HepG2 (cell line): ENCODE measurements around the gene PTK7. TPM values are rescaled to one million over a fixed set of nuclear protein-coding genes. Genes with fewer than 3 reads are reported as not detected.

Source experiments
- BRCA1 ChIP-seq: sonication (generic); formaldehyde crosslinking; IDR thresholded peaks from 2 replicates; pipeline ENCODE4 v1.4.0; 2020; ENCODE audit warnings: missing genetic modification reagents
- MTA3 ChIP-seq: sonication (generic); formaldehyde crosslinking; IDR thresholded peaks from 2 replicates; pipeline ENCODE4 v1.4.0; 2020; ENCODE audit warnings: missing genetic modification reagents
- MTF1 ChIP-seq: sonication (generic); formaldehyde crosslinking; IDR thresholded peaks from 2 replicates; pipeline ENCODE4 v1.5.0; 2020; ENCODE audit warnings: missing genetic modification reagents
- NFYB ChIP-seq: sonication (generic); formaldehyde crosslinking; IDR thresholded peaks from 2 replicates; pipeline ENCODE4 v1.4.0; 2020; ENCODE audit warnings: missing genetic modification reagents
- PAF1 ChIP-seq: IDR thresholded peaks from 2 replicates; pipeline ENCODE4 v1.6.1; 2016; ENCODE audit warnings: missing genetic modification reagents, missing compliant biosample characterization
- PCBP1 ChIP-seq: fragments of 200-400 bp; formaldehyde crosslinking; IDR thresholded peaks from 2 replicates; pipeline ENCODE4 v1.6.1; 2017; ENCODE audit warnings: mild to moderate bottlenecking, low read depth, low read length, borderline replicate concordance
- SIN3A ChIP-seq: IDR thresholded peaks from 2 replicates; pipeline ENCODE4 v1.6.1; 2011; ENCODE audit warnings: low read depth, mild to moderate bottlenecking, control low read depth, low read length, borderline replicate concordance
- ZFP62 ChIP-seq: sonication (generic); formaldehyde crosslinking; IDR thresholded peaks from 2 replicates; pipeline ENCODE4 v1.4.0; 2020; ENCODE audit warnings: missing genetic modification reagents
- ZFX ChIP-seq: sonication (generic); formaldehyde crosslinking; IDR thresholded peaks from 2 replicates; pipeline ENCODE4 v1.4.0; 2020; ENCODE audit warnings: mild to moderate bottlenecking, low read depth, missing genetic modification reagents, moderate library complexity
- ZNF20 ChIP-seq: sonication (generic); formaldehyde crosslinking; IDR thresholded peaks from 2 replicates; pipeline ENCODE4 v1.4.0; 2020; ENCODE audit warnings: mild to moderate bottlenecking, moderate library complexity, missing genetic modification reagents
- ZNF496 ChIP-seq: sonication (generic); formaldehyde crosslinking; IDR thresholded peaks from 2 replicates; pipeline ENCODE4 v1.8.1; 2023; ENCODE audit warnings: mild to moderate bottlenecking, moderate library complexity, missing genetic modification reagents; ENCODE audit not compliant: insufficient replicate concordance
- ZNF530 ChIP-seq: sonication (generic); formaldehyde crosslinking; IDR thresholded peaks from 2 replicates; pipeline ENCODE4 v1.5.0; 2020; ENCODE audit warnings: low read depth, mild to moderate bottlenecking, missing genetic modification reagents
- ZNF614 ChIP-seq: IDR thresholded peaks from 2 replicates; pipeline ENCODE4 v1.6.1; 2018; ENCODE audit warnings: missing biosample characterization, missing genetic modification reagents, inconsistent platforms, borderline replicate concordance
- ZSCAN9 ChIP-seq: IDR thresholded peaks from 2 replicates; pipeline ENCODE4 v1.6.1; 2016; ENCODE audit warnings: borderline replicate concordance
- polyA plus RNA-seq, 8 experiments: library from polyadenylated mRNA; depleted of rRNA in 3 of 8; stranded (reverse) in 7 of 8; unstranded in 1 of 8; fragments of >200 nt; fragmentation: Illumina TruSeq in 4 of 8; extraction: Trizol in 4 of 8; gene quantifications; 2 replicates each; pipeline versions ENCODE4 v1.2.1 to v1.2.3, GENCODE V29; 2011 to 2016; ENCODE audit warnings: low read depth in 4 of 8, missing spikeins in 1 of 8, mixed read lengths in 1 of 8; ENCODE audit not compliant: insufficient read depth in 1 of 8
- total RNA-seq, 5 experiments: library from RNA; depleted of rRNA; stranded (reverse); fragments of >200 nt; fragmentation: Illumina TruSeq; extraction: Trizol; gene quantifications; 2 replicates each; pipeline ENCODE4 v1.2.3, GENCODE V29; 2016; ENCODE audit warnings: low read depth in 1 of 5
- TF ChIP-seq, protein P1 (sequence below): sonication (generic); formaldehyde crosslinking; IDR thresholded peaks from 2 replicates; pipeline ENCODE4 v1.5.0; 2020; ENCODE audit warnings: mild to moderate bottlenecking, missing genetic modification reagents
- TF ChIP-seq, protein P2 (sequence below): sonication (generic); formaldehyde crosslinking; IDR thresholded peaks from 2 replicates; pipeline ENCODE4 v1.4.0; 2020; ENCODE audit warnings: missing genetic modification reagents, borderline replicate concordance
- TF ChIP-seq, protein P3 (sequence below): sonication (generic); formaldehyde crosslinking; IDR thresholded peaks from 2 replicates; pipeline ENCODE4 v1.8.1; 2023; ENCODE audit warnings: mild to moderate bottlenecking, missing genetic modification reagents

Gene PTK7
- total and polyA plus RNA-seq, 2 of the 13 experiments (the other 11 are each of a cell fraction or from before 2014, with no cell fraction given) = 98.5 to 99.8 TPM

DNA sequence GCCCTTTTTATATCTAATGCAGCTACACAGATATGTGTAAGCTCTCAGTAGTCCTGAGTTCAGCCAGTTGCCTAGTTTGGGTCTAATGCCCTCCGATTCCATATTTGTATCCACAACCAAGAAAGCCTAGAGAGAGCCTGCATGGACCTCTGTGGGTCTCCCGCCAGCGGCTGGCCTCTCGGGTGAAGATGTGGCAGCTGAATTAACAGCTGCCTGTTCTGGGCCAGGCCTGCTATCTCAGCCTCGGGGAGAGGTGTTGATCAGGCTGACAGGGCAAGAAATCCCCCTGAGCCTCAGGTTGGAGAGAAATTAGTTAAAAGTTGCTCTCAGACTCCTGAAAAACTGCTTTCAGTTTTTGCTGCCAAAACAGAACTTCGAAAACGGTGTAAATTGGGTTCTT, 19.8 kb downstream of the PTK7 start (continued):
- TF ChIP-seq, protein P1, sequence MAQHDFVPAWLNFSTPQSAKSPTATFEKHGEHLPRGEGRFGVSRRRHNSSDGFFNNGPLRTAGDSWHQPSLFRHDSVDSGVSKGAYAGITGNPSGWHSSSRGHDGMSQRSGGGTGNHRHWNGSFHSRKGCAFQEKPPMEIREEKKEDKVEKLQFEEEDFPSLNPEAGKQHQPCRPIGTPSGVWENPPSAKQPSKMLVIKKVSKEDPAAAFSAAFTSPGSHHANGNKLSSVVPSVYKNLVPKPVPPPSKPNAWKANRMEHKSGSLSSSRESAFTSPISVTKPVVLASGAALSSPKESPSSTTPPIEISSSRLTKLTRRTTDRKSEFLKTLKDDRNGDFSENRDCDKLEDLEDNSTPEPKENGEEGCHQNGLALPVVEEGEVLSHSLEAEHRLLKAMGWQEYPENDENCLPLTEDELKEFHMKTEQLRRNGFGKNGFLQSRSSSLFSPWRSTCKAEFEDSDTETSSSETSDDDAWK (CRISPR knock-in tag) = no peak
- TF ChIP-seq, protein P2, sequence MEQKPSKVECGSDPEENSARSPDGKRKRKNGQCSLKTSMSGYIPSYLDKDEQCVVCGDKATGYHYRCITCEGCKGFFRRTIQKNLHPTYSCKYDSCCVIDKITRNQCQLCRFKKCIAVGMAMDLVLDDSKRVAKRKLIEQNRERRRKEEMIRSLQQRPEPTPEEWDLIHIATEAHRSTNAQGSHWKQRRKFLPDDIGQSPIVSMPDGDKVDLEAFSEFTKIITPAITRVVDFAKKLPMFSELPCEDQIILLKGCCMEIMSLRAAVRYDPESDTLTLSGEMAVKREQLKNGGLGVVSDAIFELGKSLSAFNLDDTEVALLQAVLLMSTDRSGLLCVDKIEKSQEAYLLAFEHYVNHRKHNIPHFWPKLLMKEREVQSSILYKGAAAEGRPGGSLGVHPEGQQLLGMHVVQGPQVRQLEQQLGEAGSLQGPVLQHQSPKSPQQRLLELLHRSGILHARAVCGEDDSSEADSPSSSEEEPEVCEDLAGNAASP = no peak
- TF ChIP-seq SIN3A (0 out of 2 replicates have a peak, but pooled peaks have one; percentile 3), ZSCAN9 (CRISPR knock-in tag) (no peak), NFYB (CRISPR knock-in tag) (no peak), MTF1 (CRISPR knock-in tag) (no peak), ZNF496 (CRISPR knock-in tag) (no peak), ZNF20 (no peak), ZNF614 (no peak), MTA3 (CRISPR knock-in tag) (no peak), PCBP1 (no peak), ZNF530 (CRISPR knock-in tag) (no peak), PAF1 (no peak), ZFX (CRISPR knock-in tag) (peak; percentile 2; the same call in 1 of the 2 replicates), ZFP62 (CRISPR knock-in tag) (no peak), BRCA1 (CRISPR knock-in tag) (no peak)
- TF ChIP-seq, protein P3, sequence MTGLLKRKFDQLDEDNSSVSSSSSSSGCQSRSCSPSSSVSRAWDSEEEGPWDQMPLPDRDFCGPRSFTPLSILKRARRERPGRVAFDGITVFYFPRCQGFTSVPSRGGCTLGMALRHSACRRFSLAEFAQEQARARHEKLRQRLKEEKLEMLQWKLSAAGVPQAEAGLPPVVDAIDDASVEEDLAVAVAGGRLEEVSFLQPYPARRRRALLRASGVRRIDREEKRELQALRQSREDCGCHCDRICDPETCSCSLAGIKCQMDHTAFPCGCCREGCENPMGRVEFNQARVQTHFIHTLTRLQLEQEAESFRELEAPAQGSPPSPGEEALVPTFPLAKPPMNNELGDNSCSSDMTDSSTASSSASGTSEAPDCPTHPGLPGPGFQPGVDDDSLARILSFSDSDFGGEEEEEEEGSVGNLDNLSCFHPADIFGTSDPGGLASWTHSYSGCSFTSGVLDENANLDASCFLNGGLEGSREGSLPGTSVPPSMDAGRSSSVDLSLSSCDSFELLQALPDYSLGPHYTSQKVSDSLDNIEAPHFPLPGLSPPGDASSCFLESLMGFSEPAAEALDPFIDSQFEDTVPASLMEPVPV (CRISPR knock-in tag) = no peak
